B cell (primary cell): Measurements from ENCODE around the gene PARD3.

Experiments used
- CTCF ChIP-seq: fragments of 200-600 bp; IDR thresholded peaks from one replicate; pipeline ENCODE4 v1.8.0; 2022; ENCODE audit warnings: antibody characterized with exemption, mild to moderate bottlenecking
- EZH2 ChIP-seq: IDR thresholded peaks from 2 replicates; pipeline ENCODE4 v1.6.1; 2012; ENCODE audit warnings: borderline replicate concordance, low read depth, mild to moderate bottlenecking, moderate library complexity, low read length; ENCODE audit not compliant: insufficient read depth, poor library complexity, severe bottlenecking

DNA sequence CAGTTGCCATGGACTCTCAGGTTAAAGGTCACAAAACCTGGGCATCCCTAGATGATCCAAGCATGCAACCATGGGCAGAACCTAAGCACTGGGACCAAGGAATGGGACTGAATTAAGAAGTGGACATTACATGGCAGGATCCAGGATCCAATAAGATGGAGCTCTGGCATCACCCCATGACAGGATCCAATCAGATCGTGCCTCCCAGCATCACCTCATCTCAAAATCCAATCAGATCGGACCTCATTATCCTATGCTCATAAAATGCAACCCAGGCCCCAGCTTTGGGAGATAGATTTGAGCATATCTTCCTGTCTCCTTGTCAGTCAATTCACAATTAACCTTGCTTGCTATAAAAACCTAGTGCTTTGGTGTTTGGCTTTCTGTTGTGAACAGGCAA is 616.1 kb downstream of the PARD3 start:
- no peak for TF ChIP-seq CTCF
- no peak for TF ChIP-seq EZH2
